Measurements from ENCODE around the gene SOD3. TPM values are rescaled to one million over a fixed set of nuclear protein-coding genes. Genes with fewer than 3 reads are reported as not detected.

SOD3 gene, protein sequence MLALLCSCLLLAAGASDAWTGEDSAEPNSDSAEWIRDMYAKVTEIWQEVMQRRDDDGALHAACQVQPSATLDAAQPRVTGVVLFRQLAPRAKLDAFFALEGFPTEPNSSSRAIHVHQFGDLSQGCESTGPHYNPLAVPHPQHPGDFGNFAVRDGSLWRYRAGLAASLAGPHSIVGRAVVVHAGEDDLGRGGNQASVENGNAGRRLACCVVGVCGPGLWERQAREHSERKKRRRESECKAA
- total RNA-seq = 198 TPM
- long read RNA-seq, transcript SOD3-201 (2 exons, 1,526 nt) = major isoform, 254 of 311 reads
- long read RNA-seq, partial matches to known transcripts = 18 of 311 reads
- long read RNA-seq, other reads (novel, unspliced or antisense) = 39 of 311 reads

- Histone ChIP-seq H3K36me3 (no peaks in the 10 kb centered on the region), H3K27me3 (peaks cover 15% of the 10 kb centered on the region), H3K4me3 (peak within 1 kb of the TSS; percentile 53), H3K4me1 (peaks cover 27% of the 10 kb centered on the region), H3K27ac (peak within 1 kb of the TSS; percentile 67), H3K9me3 (no peaks in the 10 kb centered on the region)
- intact Hi-C loops (cut with DNase I) = no loop called here
- peak; percentile 96 for ATAC-seq
- TF ChIP-seq, protein P1, sequence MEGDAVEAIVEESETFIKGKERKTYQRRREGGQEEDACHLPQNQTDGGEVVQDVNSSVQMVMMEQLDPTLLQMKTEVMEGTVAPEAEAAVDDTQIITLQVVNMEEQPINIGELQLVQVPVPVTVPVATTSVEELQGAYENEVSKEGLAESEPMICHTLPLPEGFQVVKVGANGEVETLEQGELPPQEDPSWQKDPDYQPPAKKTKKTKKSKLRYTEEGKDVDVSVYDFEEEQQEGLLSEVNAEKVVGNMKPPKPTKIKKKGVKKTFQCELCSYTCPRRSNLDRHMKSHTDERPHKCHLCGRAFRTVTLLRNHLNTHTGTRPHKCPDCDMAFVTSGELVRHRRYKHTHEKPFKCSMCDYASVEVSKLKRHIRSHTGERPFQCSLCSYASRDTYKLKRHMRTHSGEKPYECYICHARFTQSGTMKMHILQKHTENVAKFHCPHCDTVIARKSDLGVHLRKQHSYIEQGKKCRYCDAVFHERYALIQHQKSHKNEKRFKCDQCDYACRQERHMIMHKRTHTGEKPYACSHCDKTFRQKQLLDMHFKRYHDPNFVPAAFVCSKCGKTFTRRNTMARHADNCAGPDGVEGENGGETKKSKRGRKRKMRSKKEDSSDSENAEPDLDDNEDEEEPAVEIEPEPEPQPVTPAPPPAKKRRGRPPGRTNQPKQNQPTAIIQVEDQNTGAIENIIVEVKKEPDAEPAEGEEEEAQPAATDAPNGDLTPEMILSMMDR (IDR thresholded peaks at IDR 0.05) = no peak
- peak; percentile 90 for DNase-seq
These were observed at the start of gene SOD3 for GRCh38 chr4:24794916-24795665. TSS of gene SOD3 (plus strand) at chr4:24795573. CDS start at chr4:24799522, 3,949 bp downstream.

DNA sequence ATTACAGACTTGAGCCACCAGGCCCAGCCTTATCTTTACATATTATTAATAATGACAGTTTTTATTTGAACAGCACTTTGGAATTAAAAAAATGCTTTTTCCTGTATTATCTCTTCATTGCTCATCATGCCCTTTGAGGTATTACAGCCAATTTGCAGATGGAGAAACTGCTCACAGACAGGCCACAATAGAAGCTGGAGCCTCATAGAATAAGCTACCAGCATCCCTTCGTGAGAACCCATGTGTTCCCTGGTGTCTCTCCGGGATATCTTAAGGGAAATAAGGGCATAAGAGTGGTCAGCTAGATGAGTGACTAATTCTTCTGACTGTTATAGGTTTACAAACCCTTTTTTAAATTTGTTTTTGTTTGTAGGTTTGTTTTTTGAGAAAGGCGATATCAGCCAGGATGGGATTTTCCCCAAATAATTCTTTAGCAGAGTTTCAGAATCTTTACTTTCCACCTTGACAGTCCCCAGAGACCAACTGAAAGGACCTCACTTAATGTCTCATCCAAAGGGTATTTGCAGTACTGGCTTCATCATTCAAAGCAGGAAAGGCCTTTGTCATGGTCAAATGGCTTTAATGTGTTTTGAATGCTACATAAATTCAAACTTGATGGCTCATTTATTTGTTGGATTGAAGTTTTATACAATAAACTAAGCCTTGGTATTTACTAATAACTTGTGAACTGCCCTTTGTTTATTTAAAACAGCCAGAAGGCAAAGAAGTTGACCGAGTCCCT is 48.0 kb upstream of the SOD3 start:
- DNase-seq = no peak
- H3K27me3 ChIP-seq = no peaks in the 10 kb centered on the region
- intact Hi-C loops (cut with DNase I) = no loop called here

DNA sequence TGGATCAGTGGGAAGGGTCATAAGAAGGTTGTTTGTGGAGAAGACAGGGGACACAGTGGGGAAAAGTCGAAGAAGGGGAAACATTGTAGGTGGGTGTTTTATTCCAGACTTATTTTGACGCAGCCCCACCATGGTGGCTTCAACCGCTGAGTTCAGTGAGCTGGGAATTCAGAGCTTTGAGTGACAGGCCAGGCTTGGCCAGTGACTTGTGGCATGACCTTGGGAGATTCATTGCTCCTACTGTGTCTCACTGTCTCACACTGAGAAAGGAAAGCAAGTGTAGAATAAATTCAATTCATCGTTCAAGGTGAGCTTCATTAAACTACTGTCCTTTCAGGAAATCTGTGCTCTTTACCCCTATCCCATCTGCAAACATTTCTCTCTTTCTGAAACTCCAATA is 47.4 kb upstream of the SOD3 start:
- TF ChIP-seq, protein P1 (IDR thresholded peaks at IDR 0.05) = no peak
- H3K4me3 ChIP-seq = no peak overlapping the region
- H3K4me1 ChIP-seq = no peaks in the 10 kb centered on the region
- no peak for ATAC-seq
- intact Hi-C loops (cut with DNase I) = no loop called here
- no peaks in the 10 kb centered on the region for H3K27me3 ChIP-seq
- H3K9me3 ChIP-seq = no peaks in the 10 kb centered on the region
- H3K36me3 ChIP-seq = no peaks in the 10 kb centered on the region
- H3K27ac ChIP-seq = no peak overlapping the region
- no peak for DNase-seq

More for the DNA sequence above, 48.0 kb upstream of the SOD3 start:
- ATAC-seq = no peak
- Histone ChIP-seq H3K36me3 (no peaks in the 10 kb centered on the region), H3K27ac (no peak overlapping the region), H3K4me1 (no peaks in the 10 kb centered on the region), H3K4me3 (no peak overlapping the region), H3K9me3 (no peaks in the 10 kb centered on the region)
- TF ChIP-seq, protein P1 (IDR thresholded peaks at IDR 0.05) = no peak

GRCh38 chr4:24748758-24749350 is 46.5 kb upstream of the SOD3 start:
- Histone ChIP-seq H3K27ac (no peak overlapping the region), H3K4me3 (no peak overlapping the region), H3K36me3 (no peaks in the 10 kb centered on the region), H3K9me3 (no peaks in the 10 kb centered on the region), H3K27me3 (no peaks in the 10 kb centered on the region), H3K4me1 (no peaks in the 10 kb centered on the region)
- DNase-seq = no peak
- ATAC-seq = no peak
- TF ChIP-seq, protein P1 (IDR thresholded peaks at IDR 0.05) = no peak
- intact Hi-C loops (cut with DNase I) = no loop called here

- Histone ChIP-seq H3K4me3 (no peak overlapping the region), H3K27ac (no peak overlapping the region), H3K27me3 (no peaks in the 10 kb centered on the region), H3K9me3 (no peaks in the 10 kb centered on the region), H3K4me1 (no peaks in the 10 kb centered on the region), H3K36me3 (no peaks in the 10 kb centered on the region)
- DNase-seq = no peak
- TF ChIP-seq, protein P1 (IDR thresholded peaks at IDR 0.05) = no peak
- ATAC-seq = no peak
- intact Hi-C loops (cut with DNase I) = no loop called here
These were observed 45.3 kb upstream of the SOD3 start for GRCh38 chr4:24750106-24750505.

All from upper lobe of right lung (tissue), 1 donor.